ENCODE results near the gene MYOC.

DNA sequence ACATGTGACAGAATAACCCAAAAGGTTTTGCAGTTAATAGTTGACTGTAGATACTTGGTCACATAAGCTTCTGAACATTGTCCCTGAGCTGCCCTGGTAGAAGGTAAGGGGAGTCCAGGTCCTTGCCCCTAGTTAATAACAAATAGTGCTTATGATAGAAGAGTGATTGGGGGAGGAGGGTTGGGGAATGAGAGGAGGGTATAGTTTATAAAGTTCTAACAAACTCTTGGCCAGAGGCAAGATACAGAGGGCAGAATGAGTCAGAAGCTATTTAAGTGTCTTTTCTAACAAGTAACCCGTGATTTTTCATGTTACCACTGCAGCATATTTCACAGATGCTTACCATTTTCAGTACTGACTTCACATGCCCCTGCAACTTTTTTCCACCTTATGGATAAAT, 57.2 kb downstream of the MYOC start:
- TF ChIP-seq, protein P1, sequence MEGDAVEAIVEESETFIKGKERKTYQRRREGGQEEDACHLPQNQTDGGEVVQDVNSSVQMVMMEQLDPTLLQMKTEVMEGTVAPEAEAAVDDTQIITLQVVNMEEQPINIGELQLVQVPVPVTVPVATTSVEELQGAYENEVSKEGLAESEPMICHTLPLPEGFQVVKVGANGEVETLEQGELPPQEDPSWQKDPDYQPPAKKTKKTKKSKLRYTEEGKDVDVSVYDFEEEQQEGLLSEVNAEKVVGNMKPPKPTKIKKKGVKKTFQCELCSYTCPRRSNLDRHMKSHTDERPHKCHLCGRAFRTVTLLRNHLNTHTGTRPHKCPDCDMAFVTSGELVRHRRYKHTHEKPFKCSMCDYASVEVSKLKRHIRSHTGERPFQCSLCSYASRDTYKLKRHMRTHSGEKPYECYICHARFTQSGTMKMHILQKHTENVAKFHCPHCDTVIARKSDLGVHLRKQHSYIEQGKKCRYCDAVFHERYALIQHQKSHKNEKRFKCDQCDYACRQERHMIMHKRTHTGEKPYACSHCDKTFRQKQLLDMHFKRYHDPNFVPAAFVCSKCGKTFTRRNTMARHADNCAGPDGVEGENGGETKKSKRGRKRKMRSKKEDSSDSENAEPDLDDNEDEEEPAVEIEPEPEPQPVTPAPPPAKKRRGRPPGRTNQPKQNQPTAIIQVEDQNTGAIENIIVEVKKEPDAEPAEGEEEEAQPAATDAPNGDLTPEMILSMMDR (IDR thresholded peaks at IDR 0.05; ENCODE audit: borderline replicate concordance, extremely low read depth, low read length, poor library complexity, severe bottlenecking), result no peak
- TF ChIP-seq EZH2 (IDR thresholded peaks at IDR 0.05; ENCODE audit: borderline replicate concordance, low read depth, low read length, severe bottlenecking), result no peak

Data from DND-41 (cell line).